NCI-H2196 (cell line): ENCODE data around the gene GRIK3.
"Not testable (repeated sequence)": the region's sequence is repeated elsewhere in the genome, so short reads cannot be mapped to it uniquely, and the experiment has no call there.

Experiments used
- DNase-seq: peaks from one replicate; lab custom pipeline; 2025; ENCODE audit not compliant: unreplicated experiment; lab: John Stamatoyannopoulos, UW

Gene GRIK3

DNA sequence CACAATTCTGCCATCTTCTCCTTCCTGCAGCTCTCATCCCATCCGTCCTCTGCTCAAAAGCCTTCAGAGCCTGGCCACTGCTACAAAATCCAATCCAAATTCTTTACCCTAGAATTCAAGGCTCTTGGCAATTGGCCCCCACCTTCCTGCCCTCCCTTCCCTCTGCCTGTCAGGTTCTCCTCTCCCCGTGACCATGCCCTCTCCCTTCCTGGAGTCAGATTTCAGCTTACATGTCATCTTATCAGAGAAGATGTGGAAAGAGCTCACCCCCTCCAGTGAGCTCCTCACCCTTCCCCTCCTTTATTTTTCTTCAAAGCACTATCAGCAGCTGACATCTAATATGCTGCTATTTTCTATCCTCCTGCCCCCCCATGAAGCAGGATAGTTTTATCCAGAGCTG, 86.9 kb downstream of the GRIK3 start:
- DNase-seq: peak; percentile 42

DNA sequence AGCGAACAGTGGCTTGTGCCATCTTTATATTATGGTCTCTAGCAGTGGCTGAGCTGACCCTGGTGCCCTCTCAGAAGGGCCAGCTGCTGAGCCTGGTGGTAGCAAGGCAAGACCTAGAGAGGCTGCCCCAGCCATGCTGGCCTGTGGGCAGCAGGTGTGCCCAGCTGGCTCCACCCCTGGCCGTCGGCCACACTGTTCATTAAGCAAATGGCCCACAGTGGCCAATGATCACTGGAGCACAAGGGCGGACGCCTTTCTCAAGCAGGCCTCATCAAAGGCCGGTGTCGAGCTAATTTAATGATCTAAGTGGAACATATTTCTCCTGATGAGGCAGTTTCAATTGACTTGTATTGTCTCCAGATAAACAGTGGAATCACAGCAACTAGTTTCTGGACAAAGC, 89.4 kb downstream of the GRIK3 start:
- DNase-seq: peak; percentile 80

DNA sequence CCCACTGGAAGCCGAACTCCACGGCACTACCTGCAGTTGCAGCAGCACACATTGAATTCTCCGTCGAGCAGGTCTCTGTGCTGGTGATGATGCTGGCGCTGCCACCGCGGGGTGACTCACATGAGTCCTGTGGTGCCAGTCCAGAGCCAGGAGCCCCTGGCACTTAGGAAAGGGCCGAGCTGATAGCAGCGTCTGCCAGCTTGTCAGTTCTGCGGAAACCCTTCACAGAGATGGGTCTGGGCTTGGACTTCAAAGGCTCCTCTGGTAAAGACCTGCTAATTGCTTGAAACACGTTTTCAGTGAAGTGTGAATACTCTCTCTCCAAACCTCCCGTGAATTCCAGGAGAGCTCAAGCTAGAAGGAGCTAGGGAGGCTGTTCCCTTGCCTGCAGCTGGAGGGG, 92.2 kb downstream of the GRIK3 start:
- DNase-seq: no peak

DNA sequence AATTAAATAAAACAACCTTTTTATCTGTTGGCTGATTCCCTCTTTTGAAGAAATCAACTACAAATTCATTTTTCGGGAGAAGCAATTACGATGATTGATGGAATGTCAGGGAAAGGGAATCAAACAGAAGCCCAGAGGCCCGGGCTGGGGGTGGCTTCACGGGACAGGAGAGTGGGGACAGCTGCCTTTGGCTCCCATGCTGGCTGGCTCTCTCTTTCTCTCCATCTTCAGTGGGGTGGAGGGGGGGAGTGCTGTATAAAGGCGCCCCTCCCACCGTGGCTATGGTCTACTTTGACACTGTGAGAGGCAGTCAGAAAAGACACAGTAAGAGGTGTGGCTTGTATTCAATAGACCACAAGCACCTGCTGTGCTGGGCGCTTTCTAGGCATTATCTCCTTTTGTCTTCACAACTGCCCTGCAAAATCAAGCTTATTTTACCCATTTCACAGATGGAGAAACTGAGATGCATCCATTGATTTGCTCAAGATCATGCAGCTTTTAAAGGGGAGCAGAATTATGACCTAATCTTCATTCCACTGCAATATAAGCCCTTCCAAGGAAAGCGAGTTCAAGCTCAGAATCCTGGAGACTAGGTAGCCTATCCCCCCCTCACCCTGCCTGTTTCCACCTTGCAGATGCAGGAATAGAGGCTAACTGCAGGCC, 92.9 kb downstream of the GRIK3 start:
- DNase-seq: no peak

DNA sequence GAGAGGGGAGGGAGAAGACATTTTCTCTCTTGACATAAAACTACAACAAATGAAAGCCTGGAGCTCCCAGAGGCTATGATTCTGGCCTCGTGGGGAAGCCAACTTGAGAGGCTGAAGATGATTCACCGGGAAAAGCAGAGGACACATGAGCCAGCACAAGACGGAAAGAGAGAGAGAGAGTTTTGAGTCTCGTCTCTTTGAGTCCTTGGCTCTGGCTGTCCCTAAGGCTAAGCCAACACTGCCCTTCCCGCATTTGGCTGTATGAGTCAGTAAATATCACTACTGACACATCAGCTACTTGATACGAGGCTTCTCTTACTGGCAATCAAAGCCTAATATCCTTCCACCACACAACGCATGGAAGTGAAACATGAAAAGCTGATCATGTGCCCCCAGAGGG, 95.5 kb downstream of the GRIK3 start:
- peak; percentile 45 for DNase-seq

DNA sequence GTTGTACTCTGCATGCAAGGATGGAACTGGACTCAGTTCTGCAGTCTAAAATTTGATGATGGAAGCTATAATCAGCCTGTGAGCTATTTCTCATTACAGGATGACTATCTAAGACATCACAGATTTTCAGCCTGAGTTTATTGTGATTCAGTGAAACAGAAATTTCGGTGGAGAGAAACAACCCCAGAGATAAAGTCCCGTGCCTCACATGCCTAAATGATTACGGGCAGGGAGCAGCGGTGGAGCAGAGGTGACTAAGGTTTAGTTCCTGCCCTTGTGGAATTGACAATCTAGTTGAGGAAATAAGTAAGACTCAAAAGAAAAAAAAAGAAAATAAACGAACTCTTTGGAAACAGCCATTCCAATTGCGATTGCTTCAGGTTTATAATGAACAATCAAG, 96.9 kb downstream of the GRIK3 start:
- DNase-seq: no peak

DNA sequence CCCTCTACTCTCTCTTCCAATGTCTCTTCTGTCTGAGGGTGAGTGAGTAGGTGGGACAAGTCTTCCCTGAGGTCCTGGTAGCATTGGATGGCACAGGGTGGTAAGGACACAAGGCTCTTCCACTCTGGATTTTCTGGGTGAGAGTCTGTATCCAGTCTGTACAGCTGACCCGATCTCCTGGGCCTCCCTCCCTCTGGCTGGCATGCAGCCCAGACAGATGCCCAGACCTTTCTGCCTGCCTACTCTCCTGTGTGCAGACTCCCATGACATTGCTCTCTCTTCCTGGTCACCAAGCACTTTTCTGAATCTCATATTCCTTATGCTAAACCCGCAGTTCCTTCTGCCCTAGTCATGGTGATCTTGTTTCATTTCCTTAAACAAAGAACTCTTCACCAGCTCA, 100.3 kb downstream of the GRIK3 start:
- peak; percentile 83 for DNase-seq

DNA sequence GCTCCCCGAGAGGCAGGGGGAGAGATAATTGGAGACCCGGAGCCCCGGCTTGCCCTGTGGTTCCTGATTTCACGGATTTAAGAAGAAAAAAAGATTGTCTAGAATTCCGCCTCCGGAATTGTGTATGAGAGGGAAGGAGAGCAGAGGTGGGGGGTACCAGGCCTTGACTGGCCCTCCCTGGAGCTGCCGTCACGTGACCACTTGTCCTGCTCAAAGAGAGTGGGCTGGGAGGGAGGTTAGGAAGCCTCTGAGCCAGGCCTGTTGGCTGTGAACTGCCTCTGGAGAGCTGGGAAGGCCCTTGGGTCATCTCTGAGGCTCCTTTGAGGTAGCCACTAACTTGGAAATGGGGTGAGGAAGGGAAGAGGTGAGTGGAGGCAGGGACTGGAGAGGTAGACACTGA, 106.5 kb downstream of the GRIK3 start:
- DNase-seq: no peak

DNA sequence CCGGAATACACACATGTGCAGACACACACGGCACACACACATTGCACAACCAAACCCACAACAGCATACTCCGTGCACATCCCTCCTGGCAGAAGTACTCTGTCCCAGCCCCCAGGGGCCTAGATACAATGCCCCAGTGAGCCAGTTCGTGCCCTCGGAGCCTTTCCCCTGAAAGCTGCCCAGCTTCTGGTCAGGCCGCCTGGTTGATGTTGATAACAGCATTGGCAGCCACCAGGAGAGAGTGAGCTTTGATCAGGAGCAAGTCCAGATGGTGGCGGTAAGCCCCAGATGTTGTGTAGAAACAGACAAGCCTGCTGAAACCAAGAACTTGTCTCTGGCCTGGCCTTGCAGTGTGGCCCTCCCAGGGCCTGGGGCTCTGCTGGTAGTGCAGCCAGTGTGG, 109.1 kb downstream of the GRIK3 start:
- DNase-seq: no peak

DNA sequence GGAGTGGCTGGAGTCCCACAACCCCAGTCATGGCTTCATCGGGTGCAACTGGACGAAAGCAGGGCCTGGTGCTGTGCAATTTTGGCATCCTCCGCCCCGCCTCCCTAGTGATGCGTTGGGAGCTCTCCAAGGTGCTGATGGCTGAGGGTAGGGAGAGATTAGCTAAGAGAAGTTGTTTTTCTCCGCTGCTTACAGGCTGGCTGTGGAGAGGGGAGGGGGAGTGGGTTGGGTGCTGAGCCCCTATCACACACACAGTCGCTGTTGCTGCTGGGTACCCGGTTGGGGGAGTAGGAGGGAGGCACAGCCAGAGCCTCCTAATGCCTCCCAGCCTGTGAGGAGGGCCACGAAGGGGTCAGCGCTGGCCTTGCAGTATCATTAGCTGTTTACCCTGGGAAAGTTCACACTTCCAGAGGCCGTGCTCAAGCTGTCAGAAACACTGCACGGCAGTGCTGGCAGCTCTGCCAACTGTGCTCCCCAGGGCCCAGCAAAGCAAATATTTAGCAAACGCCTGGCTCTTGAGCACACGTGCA, 110.0 kb downstream of the GRIK3 start:
- no peak for DNase-seq

DNA sequence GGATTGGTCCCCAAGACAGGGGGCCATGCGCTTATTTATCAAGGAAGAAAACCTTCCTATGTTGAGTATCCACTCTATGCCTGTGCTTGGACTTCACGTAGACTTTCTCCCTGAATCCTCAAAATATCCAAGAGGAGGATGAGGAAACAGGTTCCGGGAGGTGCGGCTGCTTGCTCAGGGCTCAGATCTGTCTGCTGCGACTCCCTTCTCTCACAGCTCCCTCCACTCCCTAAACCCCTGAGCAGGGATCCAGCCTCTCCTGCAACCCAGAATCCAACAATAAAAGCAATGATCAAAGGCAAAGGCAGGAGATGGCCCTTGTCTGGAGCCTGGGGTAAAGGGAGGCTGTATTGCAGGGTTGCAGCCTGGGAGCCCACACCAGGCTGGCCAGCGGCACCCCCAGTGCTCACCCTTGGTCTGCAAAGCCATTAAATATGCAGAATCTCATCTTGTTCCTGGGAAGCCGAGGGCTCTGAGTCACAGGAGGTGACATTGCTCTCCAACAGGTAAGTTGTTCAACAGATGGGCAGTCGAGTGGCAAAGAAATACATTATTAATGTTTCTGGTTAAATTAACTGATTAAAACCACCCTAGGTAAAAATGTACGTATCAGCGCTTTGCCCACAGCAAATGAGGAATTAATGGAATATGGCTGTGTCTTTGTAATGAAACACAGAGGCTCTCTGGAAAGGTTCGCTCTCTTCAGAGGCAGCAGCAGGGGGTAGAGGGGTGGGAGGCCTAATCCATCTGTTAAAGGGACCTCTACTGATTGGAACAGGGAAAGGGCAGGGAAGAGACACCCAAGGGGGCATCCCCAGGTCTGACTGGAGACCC, 111.5 kb downstream of the GRIK3 start:
- no peak for DNase-seq

DNA sequence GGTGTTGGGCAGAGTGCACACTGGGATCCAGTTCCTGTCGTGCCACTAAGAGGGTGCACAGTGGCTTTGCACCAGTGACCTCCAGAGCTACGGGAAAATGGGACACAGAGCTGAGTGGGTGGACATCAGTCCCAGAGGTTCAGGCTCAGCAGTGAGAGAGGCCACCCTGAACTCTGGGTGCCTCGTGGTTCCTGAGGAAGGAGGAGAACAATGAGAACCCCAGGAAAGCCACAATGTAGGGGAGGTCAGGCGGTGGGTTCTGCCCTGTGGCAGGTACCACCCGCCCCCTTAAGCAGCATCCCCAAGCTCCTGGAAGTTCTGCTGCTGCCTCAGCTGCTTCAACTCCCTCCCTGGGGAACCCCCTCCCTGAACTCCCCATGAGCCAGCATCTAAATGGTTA, 112.2 kb downstream of the GRIK3 start:
- no peak for DNase-seq

DNA sequence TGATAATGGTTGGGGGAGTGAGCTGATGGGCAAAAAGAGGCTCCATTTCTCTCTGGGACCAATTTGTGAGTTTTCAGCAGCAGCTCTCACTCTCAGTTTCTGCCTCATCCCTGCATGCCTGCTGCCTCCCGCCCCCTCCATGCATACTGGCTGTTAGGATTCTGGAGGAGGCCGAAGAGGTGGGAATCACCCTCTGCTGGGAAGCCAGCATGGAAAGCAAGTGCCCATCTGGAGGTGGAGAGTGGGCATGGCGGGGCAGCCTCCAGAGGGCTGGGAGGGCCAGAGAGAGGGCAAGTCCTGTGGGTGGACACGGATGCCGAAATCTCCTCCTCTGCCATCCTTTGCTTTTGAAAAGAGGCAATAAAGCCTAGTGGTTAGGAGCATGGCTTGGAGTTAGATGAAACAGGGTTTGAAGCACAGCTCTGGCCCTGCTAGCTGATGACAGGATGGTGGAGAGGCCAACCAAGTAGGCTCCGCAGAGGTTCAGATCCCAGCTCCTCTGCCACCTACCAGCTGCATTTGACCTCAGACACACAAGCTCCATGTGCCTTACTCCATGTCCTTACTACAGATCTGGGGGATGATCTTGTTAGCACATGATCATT, 113.4 kb downstream of the GRIK3 start:
- no peak for DNase-seq

DNA sequence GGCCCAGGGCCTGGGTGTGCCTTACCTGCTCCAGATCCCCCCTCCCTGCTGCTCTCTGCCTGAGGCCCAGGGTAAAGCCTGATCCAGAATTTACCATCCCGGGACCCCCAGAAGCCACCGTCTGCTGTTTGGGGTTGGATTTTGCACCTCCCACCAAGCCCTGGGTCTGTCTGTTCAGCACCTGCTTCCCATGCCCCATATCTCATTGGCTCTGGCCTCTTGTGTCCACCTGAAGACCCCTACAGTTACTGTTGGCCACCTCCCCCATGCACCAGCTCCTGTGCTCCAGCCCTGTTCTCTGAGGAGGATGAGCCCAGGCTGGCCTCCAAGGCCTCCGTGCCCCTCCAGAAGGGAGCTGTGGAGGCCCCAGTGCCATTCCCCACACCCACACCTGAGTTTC, 113.9 kb downstream of the GRIK3 start:
- DNase-seq: no peak

DNA sequence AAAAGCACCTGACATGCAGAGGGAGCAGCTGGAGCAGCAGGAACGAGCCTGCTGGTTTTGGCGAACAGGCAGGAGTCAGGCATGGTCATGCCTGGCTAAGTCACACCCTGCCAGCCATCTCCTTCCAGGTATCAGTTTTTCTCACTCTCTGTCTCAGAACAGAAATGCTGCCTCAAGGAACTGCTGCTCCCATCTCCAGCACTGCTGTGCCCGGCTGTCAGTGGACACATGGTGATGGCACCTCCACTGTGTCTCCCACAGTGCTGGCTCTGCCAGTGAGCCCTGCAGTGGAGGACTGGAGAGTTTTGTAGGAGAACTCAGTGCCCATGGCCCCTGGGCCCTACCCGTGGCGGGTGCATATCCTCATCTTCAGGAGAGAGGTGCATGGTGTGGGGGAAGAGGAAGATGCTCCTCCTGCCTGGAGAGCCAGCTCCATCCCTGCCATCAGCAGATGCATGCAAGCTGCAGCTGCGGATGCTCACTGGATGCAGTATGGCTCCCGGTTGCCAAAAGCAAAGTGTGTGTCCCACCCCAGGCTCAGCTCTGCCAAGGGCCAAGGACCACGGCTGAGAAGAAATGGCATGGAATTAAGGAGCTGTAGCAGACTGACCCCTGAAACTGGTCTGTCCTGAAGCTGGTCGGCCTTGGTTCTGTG, 114.7 kb downstream of the GRIK3 start:
- DNase-seq: no peak

DNA sequence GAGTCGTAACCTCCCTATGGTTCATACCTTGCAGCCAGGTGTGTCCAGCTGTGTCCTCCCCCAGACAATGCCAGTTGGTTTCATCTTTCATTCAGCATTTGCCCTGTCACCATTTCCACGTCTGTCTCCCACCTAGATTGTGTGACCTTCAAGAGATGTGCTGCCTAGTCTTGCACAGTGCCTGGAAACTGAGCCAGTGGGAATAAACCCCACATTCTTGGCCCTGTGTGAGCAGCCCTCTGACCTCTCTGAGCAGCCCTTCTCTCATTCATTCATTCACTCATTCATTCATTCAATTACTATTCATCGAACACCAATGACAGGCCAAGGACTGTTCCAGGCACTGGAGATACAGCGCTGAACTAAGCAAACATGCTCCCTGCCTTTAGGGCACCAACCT, 115.7 kb downstream of the GRIK3 start:
- no peak for DNase-seq

DNA sequence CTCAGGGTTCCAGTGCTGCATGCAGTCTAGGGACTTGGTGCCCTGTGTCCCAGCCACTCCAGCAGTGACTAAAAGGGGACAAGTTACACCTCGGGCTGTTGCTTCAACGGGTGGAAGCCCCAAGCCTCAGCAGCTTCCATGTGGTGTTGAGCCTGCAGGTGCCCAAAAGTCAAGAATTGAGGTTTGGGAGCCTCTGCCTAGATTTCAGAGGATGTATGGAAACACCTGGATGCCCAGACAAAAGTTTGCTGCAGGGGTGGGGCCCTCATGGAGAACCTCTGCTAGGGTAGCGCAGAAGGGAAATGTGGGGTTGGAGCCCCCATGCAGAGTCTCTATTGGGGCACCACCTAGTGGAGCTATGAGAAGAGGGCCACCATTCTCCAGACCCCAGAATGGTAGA, 117.8 kb downstream of the GRIK3 start:
- not testable (repeated sequence) for DNase-seq

DNA sequence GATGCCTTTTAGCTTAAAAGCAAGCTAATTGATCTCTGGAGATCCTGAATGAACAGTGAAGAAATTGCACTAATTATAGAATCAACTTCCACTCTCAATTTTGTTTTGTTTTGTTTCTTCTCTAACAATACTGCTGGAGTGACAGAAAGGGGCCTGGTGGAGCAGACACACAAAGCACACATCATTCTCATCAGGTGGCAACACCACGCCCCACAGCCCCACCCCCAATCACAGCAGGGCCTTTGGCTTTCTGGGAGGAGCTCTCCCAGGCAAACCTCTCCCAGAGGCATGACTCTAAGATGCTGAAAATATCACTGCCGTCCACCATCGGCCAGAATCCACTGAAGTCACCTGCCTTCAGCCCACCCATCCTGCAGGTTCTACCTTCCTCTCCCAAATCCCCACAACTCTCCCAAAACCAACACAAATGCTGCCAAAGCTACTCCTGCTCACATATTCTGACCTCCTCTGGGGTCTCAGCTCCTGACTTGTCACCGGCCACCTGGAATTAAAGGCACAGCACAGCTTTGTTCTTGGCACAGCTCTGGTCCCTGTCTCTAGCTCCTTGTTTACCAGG, 120.7 kb downstream of the GRIK3 start:
- peak; percentile 13 for DNase-seq

DNA sequence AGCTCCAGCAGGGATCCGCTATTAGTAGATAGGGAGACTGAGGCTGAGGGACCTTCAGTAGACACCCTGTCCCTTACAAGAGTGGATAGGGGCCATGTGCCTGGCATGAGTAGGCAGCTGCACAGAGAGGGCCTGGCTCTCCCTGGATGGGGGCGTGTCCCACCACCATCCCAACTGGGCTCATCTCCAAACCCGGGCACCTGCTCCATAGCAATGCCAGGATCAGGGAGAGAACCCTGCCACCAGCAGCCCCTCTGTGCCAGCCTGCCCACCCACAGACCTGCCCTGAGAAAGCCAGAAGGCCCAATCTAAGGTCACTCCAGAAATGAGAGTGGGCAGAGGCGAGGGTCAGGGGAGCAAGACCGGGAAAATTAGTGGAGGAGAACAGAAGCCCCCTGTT, 121.3 kb downstream of the GRIK3 start:
- DNase-seq: peak; percentile 30

DNA sequence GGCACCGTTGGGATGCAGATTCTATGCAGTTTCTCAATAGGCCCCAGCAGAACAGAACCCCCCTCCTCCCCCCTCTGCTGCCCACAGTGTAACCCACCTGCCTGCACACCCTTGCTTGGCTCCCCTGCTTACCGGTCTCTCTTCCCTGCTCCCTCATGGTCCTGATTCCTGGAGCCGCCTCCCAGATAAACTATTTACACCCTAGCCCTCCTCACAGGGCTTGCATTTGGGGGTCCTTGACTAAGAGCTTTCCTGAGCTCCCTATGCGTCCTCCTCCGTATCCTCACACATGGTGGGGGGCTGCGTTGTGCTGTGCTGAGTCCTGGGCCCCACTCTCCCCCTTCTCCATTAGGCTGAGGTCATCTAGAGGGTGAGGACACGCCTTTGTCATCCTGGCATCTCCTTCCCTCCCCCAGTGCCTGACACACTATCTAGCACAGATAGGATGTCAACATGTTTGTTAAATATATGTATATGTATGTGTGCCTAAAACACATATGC, 121.9 kb downstream of the GRIK3 start:
- no peak for DNase-seq
